Activated CD8-positive, alpha-beta memory T cell treated with anti-CD3 and anti-CD28 coated beads for 4 hours (primary cell): ENCODE results near the gene NAA80.

ENCODE experiments used
- DNase-seq, 2 donors: peaks; one replicate each; pipeline ENCODE4 v3.0.0-alpha.2; 2020; ENCODE audit warnings: low read depth in 2 of 2

NAA80 gene

DNA sequence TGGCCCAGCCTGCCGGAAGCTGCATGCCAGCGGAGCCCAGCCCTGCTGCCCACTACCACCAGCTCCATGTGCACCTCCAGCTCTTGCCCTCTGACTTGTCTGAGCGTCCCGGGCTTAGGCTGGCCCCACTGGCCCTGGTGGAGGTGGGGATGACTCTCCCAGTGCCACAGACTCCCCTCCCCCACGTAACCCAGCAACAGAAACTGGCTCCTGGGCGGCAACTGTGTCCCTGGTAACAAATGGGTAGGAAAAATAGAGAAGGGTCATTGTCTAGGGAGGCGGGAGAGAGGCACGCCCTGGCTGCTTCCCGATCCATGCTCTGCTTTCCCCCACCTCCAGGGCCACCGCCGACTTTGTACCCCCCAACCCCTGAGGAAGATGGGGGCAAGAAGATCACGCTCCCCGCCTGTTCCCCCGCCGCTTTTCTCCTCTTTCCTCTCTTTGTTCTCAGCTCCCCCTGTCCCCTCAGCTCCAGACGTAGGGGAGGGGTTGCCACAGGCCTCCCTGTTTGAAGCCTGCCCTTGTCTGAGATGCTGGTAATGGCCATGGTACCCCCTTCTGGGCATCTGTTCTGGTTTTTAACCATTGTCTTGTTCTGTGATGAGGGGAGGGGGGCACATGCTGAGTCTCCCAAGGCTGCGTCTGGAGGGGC is 41.0 kb downstream of the NAA80 start:
- DNase-seq = no peak

GRCh38 chr3:50256978-50257890 is 42.0 kb downstream of the NAA80 start:
- no peak for DNase-seq

- no peak for DNase-seq
Observed at GRCh38 chr3:50255251-50255615, 44.0 kb downstream of the NAA80 start.

GRCh38 chr3:50254577-50255250 is 44.5 kb downstream of the NAA80 start:
- DNase-seq = no peak

GRCh38 chr3:50251220-50251619 is 48.0 kb downstream of the NAA80 start:
- DNase-seq = no peak

- no peak for DNase-seq
Observed at GRCh38 chr3:50250514-50250913, 48.7 kb downstream of the NAA80 start.

- DNase-seq = no peak
Observed at GRCh38 chr3:50249457-50249856, 49.7 kb downstream of the NAA80 start.

GRCh38 chr3:50248387-50248786 is 50.8 kb downstream of the NAA80 start:
- no peak for DNase-seq

DNA sequence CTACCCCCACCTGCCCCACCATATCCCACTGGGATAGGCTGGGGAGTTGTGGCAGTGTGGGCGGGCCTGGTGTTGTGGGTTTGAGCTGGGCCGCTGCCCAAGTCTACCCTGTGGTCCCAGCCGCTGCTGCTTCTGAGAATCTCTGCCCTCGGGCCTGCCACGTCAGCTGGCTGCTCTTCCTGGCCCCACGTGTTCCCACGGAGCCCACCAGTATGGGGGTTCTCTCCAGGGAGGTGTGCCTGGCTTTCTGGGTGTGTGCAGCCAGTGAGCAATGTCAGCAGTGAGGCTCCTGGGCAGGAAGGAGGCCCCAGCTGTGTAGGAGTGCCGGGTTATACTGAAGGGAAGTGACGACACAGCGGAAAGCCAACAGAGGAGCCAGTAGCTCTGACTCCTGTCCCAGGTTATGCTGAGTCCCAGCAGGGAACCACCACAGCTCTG is 52.7 kb downstream of the NAA80 start:
- peak; percentile 57 to 80 for DNase-seq
